Measurements from ENCODE around the gene NTHL1.

The NTHL1 gene

DNA sequence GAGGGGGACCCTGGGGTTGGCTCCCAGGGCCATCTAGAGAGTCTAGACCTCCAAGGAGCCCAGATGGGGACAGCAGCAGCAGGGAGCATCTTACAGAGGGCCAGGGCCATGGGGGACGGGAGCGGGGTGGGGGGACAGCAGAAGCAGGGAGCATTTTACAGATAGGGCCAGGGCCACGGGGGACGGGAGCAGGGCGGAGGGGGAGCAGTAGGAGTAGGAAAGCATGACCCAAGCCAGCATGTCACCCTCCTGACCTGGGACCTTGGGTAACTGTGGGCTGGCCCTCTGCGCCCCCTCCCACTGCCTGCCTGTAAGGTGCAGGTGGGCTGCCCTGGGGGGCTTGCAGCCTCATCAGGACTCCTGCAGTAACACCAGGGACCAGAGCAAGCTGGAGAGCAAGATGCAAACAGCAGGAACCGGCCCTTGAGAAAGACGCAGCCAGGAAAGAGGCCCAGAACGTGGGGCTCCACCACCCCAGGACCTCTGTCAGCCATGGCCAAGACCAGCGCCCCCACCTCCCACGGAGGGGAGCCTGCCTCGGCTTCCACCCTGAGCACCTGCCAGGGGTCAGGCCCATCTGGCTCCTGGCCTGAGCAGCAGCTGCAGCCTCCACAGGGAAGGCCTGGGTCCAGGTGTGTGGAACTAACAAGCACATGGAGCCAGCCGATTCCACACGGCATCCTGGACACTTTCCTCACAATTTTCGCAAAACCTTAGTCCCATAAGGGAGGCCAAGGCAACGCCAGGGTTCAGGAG, 40.4 kb downstream of the NTHL1 start:
- DNase-seq: no peak

DNA sequence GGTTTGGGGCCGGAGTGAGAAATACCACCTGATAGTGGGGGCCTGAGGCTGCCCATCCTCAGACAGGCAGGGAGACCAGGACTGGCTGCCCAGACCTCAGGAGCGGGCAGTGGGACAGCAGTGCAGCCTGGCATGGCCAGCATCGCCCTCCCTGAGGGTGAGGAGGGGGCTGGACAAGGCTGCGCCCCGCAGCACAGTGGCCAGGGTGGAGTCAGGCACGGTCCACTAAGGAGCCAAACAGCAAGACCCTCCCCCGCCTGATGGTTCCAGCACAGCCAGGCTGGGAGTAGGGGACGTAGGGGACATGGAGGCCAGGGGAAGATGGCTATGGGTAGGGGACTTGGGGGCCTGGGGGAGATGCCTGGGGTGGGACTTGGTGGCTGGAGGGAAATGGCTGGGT, 41.3 kb downstream of the NTHL1 start:
- no peak for DNase-seq

GRCh38 chr16:2005646-2006045, 42.0 kb downstream of the NTHL1 start:
- no peak for DNase-seq

DNA sequence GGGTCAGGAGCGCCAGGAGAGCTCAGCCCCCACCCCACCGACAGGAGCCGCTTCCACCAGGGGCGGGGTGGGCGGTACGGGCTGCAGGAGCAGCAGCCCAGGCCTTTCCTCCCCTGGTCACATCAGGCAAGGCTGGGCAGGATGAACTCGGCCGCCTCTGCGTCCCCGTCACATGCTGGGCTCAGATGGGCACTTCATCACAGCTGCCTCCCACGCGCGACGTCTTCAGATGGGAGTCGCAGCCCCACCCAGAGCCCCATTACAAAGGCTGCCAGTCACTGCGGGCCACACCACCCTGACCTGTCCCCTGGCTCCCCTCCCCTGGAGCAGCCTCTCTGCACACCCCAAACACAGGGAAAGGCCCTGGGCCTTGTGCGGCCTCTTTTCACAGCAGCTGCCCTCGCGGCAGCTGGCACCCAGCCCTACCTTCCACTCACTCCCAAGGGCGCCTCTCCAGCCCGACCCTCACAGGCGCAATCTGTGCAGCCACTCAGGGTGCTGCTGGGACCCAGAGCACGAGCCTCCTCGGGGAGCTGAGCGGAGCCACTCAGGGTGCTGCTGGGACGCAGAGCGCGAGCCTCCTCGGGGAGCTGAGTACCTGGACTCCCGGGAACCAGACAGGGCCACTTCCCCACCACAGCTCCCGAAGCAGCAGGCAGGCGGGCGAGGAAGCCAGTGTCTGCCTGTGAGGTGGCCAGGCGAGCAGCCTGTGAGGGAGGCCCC, 42.7 kb downstream of the NTHL1 start:
- no peak for DNase-seq

GRCh38 chr16:2003827-2004641, 43.6 kb downstream of the NTHL1 start:
- DNase-seq: peak; percentile 95

DNA sequence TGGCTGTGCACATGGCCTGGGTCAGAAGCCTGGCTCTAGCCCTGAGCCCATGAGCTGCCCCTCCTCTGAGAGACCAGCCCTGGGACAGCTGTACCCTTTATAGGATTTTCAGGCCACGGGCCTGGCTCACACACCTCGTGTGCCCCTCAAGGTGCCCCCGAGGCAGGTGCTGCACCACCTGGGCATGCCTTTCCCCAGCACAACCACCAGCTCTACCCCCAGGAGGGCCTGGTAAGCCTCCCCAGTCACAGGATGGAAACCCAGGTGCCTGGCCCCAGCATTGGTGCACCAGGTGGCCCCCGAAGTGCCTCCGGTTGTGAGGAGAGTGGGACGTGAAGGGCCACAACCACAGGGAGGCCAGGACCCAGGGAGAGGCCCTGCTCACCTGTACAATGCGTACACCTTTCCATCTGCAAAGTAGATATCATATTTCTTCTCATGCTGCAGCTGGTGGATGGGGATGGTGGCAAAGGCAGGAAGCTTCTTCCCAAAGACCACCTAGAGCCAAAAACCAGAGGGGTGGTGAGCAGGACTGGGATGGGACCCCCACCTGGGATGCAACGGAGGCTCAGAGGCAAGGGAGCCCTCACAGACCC, 44.3 kb downstream of the NTHL1 start:
- no peak for DNase-seq

- no peak for DNase-seq
Measured at GRCh38 chr16:2002406-2003230, 45.0 kb downstream of the NTHL1 start.

GRCh38 chr16:2001456-2002355, 45.9 kb downstream of the NTHL1 start:
- DNase-seq: no peak

DNA sequence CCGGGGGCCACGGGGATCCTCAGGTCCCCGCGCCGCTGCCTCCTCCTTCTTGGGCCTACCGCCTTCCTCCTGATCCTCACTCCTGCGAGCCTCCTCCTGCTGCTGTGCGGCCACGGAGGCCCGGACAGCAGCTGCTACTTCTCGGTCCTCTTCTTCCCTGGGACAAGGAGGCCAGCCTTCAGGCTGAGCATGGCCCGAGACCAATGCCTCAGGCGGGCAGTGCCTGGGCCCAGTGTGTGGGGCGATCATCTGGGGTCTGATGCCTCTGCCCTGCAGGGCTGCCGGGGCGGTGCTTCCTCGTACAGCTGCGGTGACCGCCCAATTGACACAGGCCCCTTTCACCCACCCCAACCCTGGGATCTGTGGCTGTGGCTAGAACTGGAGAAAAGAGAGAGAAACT, 46.6 kb downstream of the NTHL1 start:
- no peak for DNase-seq

DNA sequence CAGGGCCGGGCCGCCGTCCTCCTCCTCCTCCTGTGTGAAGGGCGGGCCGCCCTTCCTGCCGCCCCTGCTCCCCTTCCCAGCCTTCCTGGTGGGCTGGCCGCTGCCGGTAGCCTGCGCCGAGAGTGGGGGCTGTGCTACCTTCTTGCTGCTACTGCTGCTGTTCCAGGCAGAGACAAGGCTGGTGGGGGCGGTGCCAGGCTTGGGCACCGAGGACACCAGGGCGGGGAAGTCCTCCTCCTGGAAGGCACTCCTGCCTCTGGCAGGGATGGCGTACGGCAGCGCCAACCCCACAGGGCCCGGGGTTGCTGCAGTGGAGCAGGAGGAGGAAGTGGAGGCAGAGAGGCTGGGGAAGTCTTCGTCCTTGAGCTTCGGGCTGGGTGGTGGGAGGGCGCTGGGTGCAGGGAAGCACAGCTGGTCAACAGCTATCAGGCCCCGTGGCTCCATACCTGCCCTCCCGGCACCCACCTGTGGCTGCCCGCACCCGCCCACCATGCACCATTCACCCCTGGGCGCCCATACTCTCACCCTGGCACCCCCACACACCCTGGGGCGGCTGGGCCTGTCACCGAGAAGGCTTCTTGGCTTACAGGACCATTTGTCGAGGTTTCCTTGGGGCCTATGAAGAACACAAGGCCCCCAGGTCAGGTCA, 47.6 kb downstream of the NTHL1 start:
- no peak for DNase-seq

GRCh38 chr16:1998852-1999801, 48.5 kb downstream of the NTHL1 start:
- DNase-seq: no peak

- no peak for DNase-seq
Measured at GRCh38 chr16:1998360-1998835, 49.2 kb downstream of the NTHL1 start.

- no peak for DNase-seq
Measured at GRCh38 chr16:1997494-1998359, 49.9 kb downstream of the NTHL1 start.

DNA sequence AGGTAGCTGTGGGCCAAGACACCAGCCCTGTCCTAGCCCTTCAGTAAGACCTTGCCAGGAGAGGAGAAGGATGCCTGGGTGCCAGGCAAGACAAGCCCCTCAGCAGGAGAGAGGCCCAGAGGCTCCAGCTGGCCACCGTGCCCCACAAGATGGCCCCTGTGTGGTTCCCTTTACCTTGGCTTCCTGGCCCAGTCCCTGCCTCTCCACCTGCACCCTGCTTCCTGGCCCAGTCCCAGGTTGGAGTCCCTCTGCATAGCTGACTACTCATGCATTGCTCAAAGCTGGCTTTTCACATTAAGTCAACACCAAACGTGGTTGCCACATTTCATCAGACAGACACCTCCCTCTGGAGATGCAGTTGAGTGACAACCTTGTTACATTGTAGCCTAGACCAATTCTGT, 53.9 kb downstream of the NTHL1 start:
- peak; percentile 56 for DNase-seq

DNA sequence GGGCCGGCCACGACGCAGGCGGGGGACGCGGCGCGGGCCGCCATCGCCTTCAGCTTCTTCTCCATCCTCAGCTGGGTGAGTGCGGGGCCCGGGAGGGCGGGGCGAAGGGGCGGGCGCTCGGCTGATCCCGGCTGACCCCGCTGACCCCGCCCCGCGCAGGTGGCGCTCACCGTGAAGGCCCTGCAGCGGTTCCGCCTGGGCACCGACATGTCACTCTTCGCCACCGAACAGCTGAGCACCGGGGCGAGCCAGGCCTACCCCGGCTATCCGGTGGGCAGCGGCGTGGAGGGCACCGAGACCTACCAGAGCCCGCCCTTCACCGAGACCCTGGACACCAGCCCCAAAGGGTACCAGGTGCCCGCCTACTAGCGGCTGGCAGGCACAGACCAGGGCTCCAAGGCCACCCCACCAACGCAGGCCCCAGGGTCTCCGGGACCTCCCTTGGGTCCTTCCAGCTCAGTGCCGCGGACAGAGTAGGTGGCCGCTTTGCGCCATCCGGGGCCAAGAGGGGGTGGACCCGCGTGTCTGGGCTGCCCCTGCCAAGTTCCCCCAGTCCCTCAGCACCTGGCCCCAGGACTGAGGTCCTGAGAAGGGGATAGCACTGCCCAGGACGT, 54.8 kb downstream of the NTHL1 start:
- DNase-seq: no peak

DNA sequence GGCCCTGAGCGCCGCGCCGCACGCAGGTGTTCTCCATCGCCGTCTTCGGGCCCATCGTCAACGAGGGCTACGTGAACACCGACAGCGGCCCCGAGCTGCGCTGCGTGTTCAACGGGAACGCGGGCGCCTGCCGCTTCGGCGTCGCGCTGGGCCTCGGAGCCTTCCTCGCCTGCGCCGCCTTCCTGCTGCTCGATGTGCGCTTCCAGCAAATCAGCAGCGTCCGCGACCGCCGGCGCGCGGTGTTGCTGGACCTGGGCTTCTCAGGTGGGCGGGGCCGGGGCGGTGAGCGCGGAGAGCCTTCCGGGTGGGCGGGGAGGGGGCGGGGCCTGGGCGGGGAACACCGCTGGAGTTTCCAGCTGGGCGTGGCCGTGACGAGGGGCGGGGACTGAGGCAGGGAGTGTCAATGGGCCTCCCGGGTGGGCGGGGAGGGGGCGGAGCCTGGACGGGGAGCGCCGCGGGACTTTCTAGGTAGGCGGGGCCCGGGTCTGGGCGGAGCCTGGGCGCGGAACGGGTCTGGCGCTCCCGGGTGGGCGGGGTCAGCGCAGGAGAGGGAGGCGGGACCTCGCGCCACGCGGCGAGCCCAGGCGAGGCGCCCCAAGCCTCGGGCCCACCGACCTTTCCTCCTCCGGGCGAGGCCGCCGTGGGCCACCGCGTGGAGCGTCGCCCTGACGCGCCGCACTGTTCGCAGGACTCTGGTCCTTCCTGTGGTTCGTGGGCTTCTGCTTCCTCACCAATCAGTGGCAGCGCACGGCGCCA, 55.5 kb downstream of the NTHL1 start:
- peak; percentile 99 for DNase-seq

- no peak for DNase-seq
Measured at GRCh38 chr16:1991588-1991947, 56.1 kb downstream of the NTHL1 start.

Measured in activated CD4-positive, alpha-beta T cell treated with anti-CD3 and anti-CD28 coated beads for 48 hours (primary cell).